ENCODE results near the gene CDH24. TPM values are rescaled to one million over a fixed set of nuclear protein-coding genes. Genes with fewer than 3 reads are reported as not detected.

Gene CDH24
- total RNA-seq, 4 donors from 2014 or later: 1.6 to 4.9 (median 1.8) TPM

GRCh38 chr14:23033801-23034497 lies 23.4 kb downstream of the CDH24 start:
- no peak for ATAC-seq (ENCODE audit: low FRiP score)

GRCh38 chr14:23033251-23033727 lies 24.0 kb downstream of the CDH24 start:
- DNase-seq (ENCODE audit: low spot score) (no peak), ATAC-seq (ENCODE audit: low FRiP score) (no peak)
- TF ChIP-seq, protein P1, sequence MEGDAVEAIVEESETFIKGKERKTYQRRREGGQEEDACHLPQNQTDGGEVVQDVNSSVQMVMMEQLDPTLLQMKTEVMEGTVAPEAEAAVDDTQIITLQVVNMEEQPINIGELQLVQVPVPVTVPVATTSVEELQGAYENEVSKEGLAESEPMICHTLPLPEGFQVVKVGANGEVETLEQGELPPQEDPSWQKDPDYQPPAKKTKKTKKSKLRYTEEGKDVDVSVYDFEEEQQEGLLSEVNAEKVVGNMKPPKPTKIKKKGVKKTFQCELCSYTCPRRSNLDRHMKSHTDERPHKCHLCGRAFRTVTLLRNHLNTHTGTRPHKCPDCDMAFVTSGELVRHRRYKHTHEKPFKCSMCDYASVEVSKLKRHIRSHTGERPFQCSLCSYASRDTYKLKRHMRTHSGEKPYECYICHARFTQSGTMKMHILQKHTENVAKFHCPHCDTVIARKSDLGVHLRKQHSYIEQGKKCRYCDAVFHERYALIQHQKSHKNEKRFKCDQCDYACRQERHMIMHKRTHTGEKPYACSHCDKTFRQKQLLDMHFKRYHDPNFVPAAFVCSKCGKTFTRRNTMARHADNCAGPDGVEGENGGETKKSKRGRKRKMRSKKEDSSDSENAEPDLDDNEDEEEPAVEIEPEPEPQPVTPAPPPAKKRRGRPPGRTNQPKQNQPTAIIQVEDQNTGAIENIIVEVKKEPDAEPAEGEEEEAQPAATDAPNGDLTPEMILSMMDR (IDR thresholded peaks at IDR 0.05): no peak

More at GRCh38 chr14:23033801-23034497, 23.4 kb downstream of the CDH24 start:
- TF ChIP-seq, protein P1 (IDR thresholded peaks at IDR 0.05): no peak
- no peak for DNase-seq (ENCODE audit: low spot score)

DNA sequence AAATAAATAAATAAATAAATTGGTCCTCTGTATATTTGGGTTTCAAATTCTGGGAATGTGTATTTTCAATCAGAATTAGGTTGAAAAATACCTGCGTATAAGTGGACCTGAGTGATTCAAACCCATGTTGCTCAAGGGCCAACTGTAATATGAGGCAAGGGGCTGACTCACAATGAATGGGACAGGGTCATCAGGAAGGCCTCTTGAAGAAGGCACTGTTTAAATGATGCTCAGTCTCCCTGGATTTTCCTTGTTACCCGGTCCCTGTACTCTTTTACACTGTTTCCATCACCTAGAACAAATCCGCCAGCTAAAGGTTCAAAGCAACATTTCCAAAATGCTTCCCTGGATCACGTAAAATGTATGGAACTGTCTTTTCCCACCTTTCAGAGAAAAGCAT lies 26.4 kb downstream of the CDH24 start:
- no peak for ATAC-seq (ENCODE audit: low FRiP score)
- TF ChIP-seq, protein P1 (IDR thresholded peaks at IDR 0.05): no peak
- DNase-seq (ENCODE audit: low spot score): no peak

- ATAC-seq (ENCODE audit: low FRiP score) (no peak), DNase-seq (ENCODE audit: low spot score) (no peak)
- TF ChIP-seq, protein P1 (IDR thresholded peaks at IDR 0.05): no peak
These were observed 28.5 kb downstream of the CDH24 start for GRCh38 chr14:23028799-23029198.

- no peak for ATAC-seq (ENCODE audit: low FRiP score)
- TF ChIP-seq, protein P1 (IDR thresholded peaks at IDR 0.05): no peak
- no peak for DNase-seq (ENCODE audit: low spot score)
These were observed 32.0 kb downstream of the CDH24 start for GRCh38 chr14:23025151-23025814.

GRCh38 chr14:23024612-23025075 lies 32.7 kb downstream of the CDH24 start:
- DNase-seq (ENCODE audit: low spot score): no peak
- no peak for ATAC-seq (ENCODE audit: low FRiP score)
- TF ChIP-seq, protein P1 (IDR thresholded peaks at IDR 0.05): no peak

Data from omental fat pad (tissue), 4 donors.